K562 (cell line): ENCODE measurements around the gene MRPL2. TPM values are rescaled to one million over a fixed set of nuclear protein-coding genes. Genes with fewer than 3 reads are reported as not detected.
A peak's percentile ranks its signal among the peaks of the same experiment; 100 is the strongest.

Experiments
- ARNT ChIP-seq, 2 experiments: fragments of 450-650 bp; IDR thresholded peaks; 2 replicates each; pipeline ENCODE4 v1.6.1; 2016; ENCODE audit warnings: mild to moderate bottlenecking in 1 of 2
- ATF7 ChIP-seq: fragments of 450-650 bp; IDR thresholded peaks from 2 replicates; pipeline ENCODE4 v1.7.1; 2014; ENCODE audit warnings: mild to moderate bottlenecking, moderate library complexity
- CREB3 ChIP-seq: fragments of 450-650 bp; conservative IDR thresholded peaks from 2 replicates; pipeline ENCODE4 v1.6.1; 2016; ENCODE audit warnings: missing genetic modification characterization, low read depth, mild to moderate bottlenecking, missing compliant biosample characterization, moderate library complexity
- DNMT1 ChIP-seq: fragments of 450-650 bp; IDR thresholded peaks from 2 replicates; pipeline ENCODE4 v1.6.1; 2016; ENCODE audit warnings: antibody characterized with exemption, mild to moderate bottlenecking
- GATA2 ChIP-seq: sonication (generic); formaldehyde crosslinking; IDR thresholded peaks from 2 replicates; pipeline ENCODE4 v1.4.0; 2020; ENCODE audit warnings: mild to moderate bottlenecking, missing genetic modification reagents
- MIER1 ChIP-seq: fragments of 450-650 bp; IDR thresholded peaks from 2 replicates; pipeline ENCODE4 v1.6.1; 2016; ENCODE audit warnings: antibody characterized with exemption, mild to moderate bottlenecking, low read depth
- NKRF ChIP-seq: fragments of 450-650 bp; IDR thresholded peaks from 2 replicates; pipeline ENCODE4 v1.6.1; 2016; ENCODE audit warnings: borderline replicate concordance
- OTX1 ChIP-seq: fragments of 450-650 bp; formaldehyde crosslinking; IDR thresholded peaks from 2 replicates; pipeline ENCODE4 v1.4.0; 2022; ENCODE audit warnings: mild to moderate bottlenecking
- RBFOX2 ChIP-seq: fragments of 200-400 bp; formaldehyde crosslinking; IDR thresholded peaks from 2 replicates; pipeline ENCODE4 v1.6.1; 2017; ENCODE audit warnings: low read depth, mild to moderate bottlenecking, low read length, moderate library complexity
- RHOXF2B ChIP-seq: fragments of 250-450 bp; sonication (Bioruptor Pico); conservative IDR thresholded peaks from 2 replicates; pipeline ENCODE4 v1.5.1; 2021
- TEAD1 ChIP-seq, 2 experiments: fragments of 450-650 bp in 1 of 2; sonication (generic) in 1 of 2; formaldehyde crosslinking; IDR thresholded peaks; 2 replicates each; pipeline versions ENCODE4 v1.4.0 to v1.8.0; 2020 to 2022; ENCODE audit warnings: mild to moderate bottlenecking in 2 of 2, missing genetic modification reagents in 1 of 2
- THAP12 ChIP-seq: fragments of 250-450 bp; sonication (Bioruptor Pico); IDR thresholded peaks from 2 replicates; pipeline ENCODE4 v1.9.0; 2021; ENCODE audit warnings: mild to moderate bottlenecking, inconsistent platforms
- TOE1 ChIP-seq, 2 experiments: fragments of 450-650 bp in 1 of 2; sonication (generic) in 1 of 2; formaldehyde crosslinking in 1 of 2; IDR thresholded peaks; 2 replicates each; pipeline versions ENCODE4 v1.7.1 to v1.8.0; 2016 to 2022; ENCODE audit warnings: borderline replicate concordance in 2 of 2, mild to moderate bottlenecking in 2 of 2, antibody characterized with exemption in 1 of 2, inconsistent platforms in 1 of 2, low read depth in 1 of 2, missing genetic modification reagents in 1 of 2, moderate library complexity in 1 of 2
- ZHX1 ChIP-seq: fragments of 150-350 bp; conservative IDR thresholded peaks from 2 replicates; pipeline ENCODE4 v1.6.1; 2014; ENCODE audit warnings: low read length
- ZNF431 ChIP-seq: sonication (generic); formaldehyde crosslinking; IDR thresholded peaks from 2 replicates; pipeline ENCODE4 v1.8.0; 2022; ENCODE audit warnings: mild to moderate bottlenecking, missing genetic modification reagents
- ZNF512 ChIP-seq: IDR thresholded peaks from 2 replicates; pipeline ENCODE4 v1.6.1; 2016; ENCODE audit warnings: missing genetic modification characterization, missing compliant biosample characterization
- polyA plus RNA-seq, 8 experiments: library from polyadenylated mRNA; depleted of rRNA in 4 of 8; stranded (reverse) in 5 of 8; unstranded in 3 of 8; fragments of >200 nt; fragmentation: Nextera tagmentation in 2 of 8; fragmentation: Illumina TruSeq in 1 of 8; extraction: Ambion mirVana in 2 of 8; extraction: Trizol in 1 of 8; gene quantifications; 2 replicates each; pipeline versions ENCODE4 v1.2.1 to v1.2.3, GENCODE V29; 2011 to 2014; ENCODE audit warnings: inconsistent platforms in 1 of 8, missing spikeins in 1 of 8
- total RNA-seq, 7 experiments: library from RNA; depleted of rRNA in 6 of 7; stranded (reverse); fragments of >200 nt in 6 of 7; fragmentation: Illumina TruSeq in 2 of 7; extraction: Trizol in 2 of 7; gene quantifications; 2 replicates each; pipeline versions ENCODE4 v1.2.1 to v1.2.3, GENCODE V29; 2011 to 2021; ENCODE audit warnings: low replicate concordance in 1 of 7

MRPL2 gene
- total and polyA plus RNA-seq, 9 of the 15 experiments (the other 6 are each of a cell fraction or from before 2014, with no cell fraction given): 63.1 to 262 (median 121) TPM

GRCh38 chr6:43052842-43053544, 6.2 kb downstream of the MRPL2 start (continued):
- TF ChIP-seq ZHX1 (no peak), RHOXF2B (no peak), TEAD1 (CRISPR knock-in tag; IDR thresholded peaks at IDR 0.05) (0 out of 4 replicates have a peak, but pooled peaks of 1 of the 2 experiments have one; percentile 31), MIER1 (0 out of 2 replicates have a peak, but pooled peaks have one; percentile 45), ZNF431 (CRISPR knock-in tag) (no peak; the same call in 1 of the 2 replicates), RBFOX2 (no peak), THAP12 (CRISPR knock-in tag) (no peak), GATA2 (peak; percentile 66), NKRF (0 out of 2 replicates have a peak, but pooled peaks have one; percentile 30), ATF7 (no peak), CREB3 (tag) (no peak), DNMT1 (no peak; the same call in 1 of the 2 replicates), ZNF512 (tag) (no peak), ARNT (IDR thresholded peaks at IDR 0.05) (0 out of 4 replicates have a peak, but pooled peaks have one; percentile 35 to 36), TOE1 (IDR thresholded peaks at IDR 0.05; ENCODE audit: borderline replicate concordance) (0 out of 2 replicates have a peak, but pooled peaks have one; percentile 2), TOE1 (CRISPR knock-in tag; IDR thresholded peaks at IDR 0.05; ENCODE audit: borderline replicate concordance, low read depth) (no peak), OTX1 (CRISPR knock-in tag) (0 out of 2 replicates have a peak, but pooled peaks have one; percentile 4)
